ENCODE results near the gene APCDD1. TPM values are rescaled to one million over a fixed set of nuclear protein-coding genes. Genes with fewer than 3 reads are reported as not detected.
A peak's percentile ranks its signal among the peaks of the same experiment; 100 is the strongest.

The APCDD1 gene
- total and polyA plus RNA-seq, 4 donors = 0.51 to 2.8 (median 1.5) TPM

DNA sequence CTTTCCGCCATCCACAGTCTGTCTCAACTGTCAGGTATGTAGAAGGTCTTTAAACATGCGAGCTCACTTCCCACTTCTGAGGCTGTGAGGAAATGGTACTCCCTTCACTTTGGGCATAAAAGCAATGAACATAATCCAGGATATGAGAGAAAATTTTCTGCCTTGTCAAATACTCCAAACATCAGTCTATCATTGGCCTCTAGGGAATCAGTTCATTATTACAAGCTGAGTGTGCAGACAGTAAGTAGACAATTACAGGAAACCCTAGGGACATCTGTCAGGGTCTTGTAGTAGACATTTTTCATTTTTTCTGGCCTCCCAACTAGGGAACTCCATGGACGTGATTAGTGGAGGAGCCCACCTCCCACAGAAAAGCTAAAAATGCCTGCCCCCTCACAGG lies 13.6 kb upstream of the APCDD1 start:
- TF ChIP-seq HNF4A (conservative IDR thresholded peaks at IDR 0.05) (no peak), YY1 (IDR thresholded peaks at IDR 0.05) (no peak), RAD21 (IDR thresholded peaks at IDR 0.05) (no peak)
- no peak overlapping the region for H3K4me3 ChIP-seq (ENCODE audit: low read depth in 1 of 3, low read length in 3 of 3)
- no peak overlapping the region for H3K27ac ChIP-seq (ENCODE audit: low read depth in 1 of 2, low read length in 2 of 2)
- H3K9ac ChIP-seq (ENCODE audit: low read depth in 1 of 2, low read length in 2 of 2) = no peak overlapping the region
- H3K9me3 ChIP-seq (ENCODE audit: control insufficient read depth in 4 of 4, low read length in 3 of 4) = no peaks in the 10 kb centered on the region
- H3K27me3 ChIP-seq (ENCODE audit: control insufficient read depth in 4 of 4, insufficient read depth in 4 of 4, low read length in 3 of 4) = peaks cover 0 to 2% (median 0%) of the 10 kb centered on the region in 4 donors
- H3K4me1 ChIP-seq (ENCODE audit: control insufficient read depth in 4 of 4, insufficient read depth in 4 of 4, low read length in 3 of 4) = no peaks in the 10 kb centered on the region
- DNase-seq (ENCODE audit: low spot score) = no peak
- no peaks in the 10 kb centered on the region for H3K36me3 ChIP-seq (ENCODE audit: control insufficient read depth in 4 of 4, insufficient read depth in 3 of 4, low read depth in 1 of 4, low read length in 3 of 4)
- WGBS = 84% methylated on average over 3 of the region's 3 CpGs

DNA sequence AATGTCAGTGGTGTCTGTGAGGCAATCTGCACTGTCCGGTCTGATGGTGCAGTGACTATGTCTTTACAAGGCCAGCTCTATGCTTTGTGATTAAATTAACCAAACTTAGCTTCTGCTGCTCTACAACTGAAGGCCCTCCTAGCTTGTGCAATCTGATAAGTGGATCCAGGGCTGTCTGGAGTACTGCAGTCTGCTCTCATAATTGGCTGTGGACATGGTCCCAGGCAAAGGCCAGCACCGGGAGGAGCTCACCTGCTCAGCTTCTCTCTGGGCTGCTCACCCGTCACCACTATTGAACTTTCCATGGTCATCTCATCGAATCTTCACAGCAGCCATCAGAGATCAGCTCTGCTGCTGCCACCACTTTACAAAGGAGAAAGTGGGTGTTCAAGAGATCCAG lies 13.0 kb upstream of the APCDD1 start:
- Histone ChIP-seq H3K9me3 (ENCODE audit: control insufficient read depth in 4 of 4, low read length in 3 of 4) (no peaks in the 10 kb centered on the region), H3K4me1 (ENCODE audit: control insufficient read depth in 4 of 4, insufficient read depth in 4 of 4, low read length in 3 of 4) (no peaks in the 10 kb centered on the region), H3K36me3 (ENCODE audit: control insufficient read depth in 4 of 4, insufficient read depth in 3 of 4, low read depth in 1 of 4, low read length in 3 of 4) (no peaks in the 10 kb centered on the region), H3K27me3 (ENCODE audit: control insufficient read depth in 4 of 4, insufficient read depth in 4 of 4, low read length in 3 of 4) (peaks cover 0 to 5% (median under 1%) of the 10 kb centered on the region in 4 donors), H3K27ac (ENCODE audit: low read depth in 1 of 2, low read length in 2 of 2) (no peak overlapping the region), H3K4me3 (ENCODE audit: low read depth in 1 of 3, low read length in 3 of 3) (no peak overlapping the region), H3K9ac (ENCODE audit: low read depth in 1 of 2, low read length in 2 of 2) (no peak overlapping the region)
- 89% methylated on average over 4 of the region's 4 CpGs for WGBS
- TF ChIP-seq, protein P1, sequence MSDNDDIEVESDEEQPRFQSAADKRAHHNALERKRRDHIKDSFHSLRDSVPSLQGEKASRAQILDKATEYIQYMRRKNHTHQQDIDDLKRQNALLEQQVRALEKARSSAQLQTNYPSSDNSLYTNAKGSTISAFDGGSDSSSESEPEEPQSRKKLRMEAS (IDR thresholded peaks at IDR 0.05) = no peak
- TF ChIP-seq, protein P2, sequence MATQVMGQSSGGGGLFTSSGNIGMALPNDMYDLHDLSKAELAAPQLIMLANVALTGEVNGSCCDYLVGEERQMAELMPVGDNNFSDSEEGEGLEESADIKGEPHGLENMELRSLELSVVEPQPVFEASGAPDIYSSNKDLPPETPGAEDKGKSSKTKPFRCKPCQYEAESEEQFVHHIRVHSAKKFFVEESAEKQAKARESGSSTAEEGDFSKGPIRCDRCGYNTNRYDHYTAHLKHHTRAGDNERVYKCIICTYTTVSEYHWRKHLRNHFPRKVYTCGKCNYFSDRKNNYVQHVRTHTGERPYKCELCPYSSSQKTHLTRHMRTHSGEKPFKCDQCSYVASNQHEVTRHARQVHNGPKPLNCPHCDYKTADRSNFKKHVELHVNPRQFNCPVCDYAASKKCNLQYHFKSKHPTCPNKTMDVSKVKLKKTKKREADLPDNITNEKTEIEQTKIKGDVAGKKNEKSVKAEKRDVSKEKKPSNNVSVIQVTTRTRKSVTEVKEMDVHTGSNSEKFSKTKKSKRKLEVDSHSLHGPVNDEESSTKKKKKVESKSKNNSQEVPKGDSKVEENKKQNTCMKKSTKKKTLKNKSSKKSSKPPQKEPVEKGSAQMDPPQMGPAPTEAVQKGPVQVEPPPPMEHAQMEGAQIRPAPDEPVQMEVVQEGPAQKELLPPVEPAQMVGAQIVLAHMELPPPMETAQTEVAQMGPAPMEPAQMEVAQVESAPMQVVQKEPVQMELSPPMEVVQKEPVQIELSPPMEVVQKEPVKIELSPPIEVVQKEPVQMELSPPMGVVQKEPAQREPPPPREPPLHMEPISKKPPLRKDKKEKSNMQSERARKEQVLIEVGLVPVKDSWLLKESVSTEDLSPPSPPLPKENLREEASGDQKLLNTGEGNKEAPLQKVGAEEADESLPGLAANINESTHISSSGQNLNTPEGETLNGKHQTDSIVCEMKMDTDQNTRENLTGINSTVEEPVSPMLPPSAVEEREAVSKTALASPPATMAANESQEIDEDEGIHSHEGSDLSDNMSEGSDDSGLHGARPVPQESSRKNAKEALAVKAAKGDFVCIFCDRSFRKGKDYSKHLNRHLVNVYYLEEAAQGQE (IDR thresholded peaks at IDR 0.05) = no peak
- no peak for TF ChIP-seq YY1 (IDR thresholded peaks at IDR 0.05)
- DNase-seq (ENCODE audit: low spot score) = no peak

DNA sequence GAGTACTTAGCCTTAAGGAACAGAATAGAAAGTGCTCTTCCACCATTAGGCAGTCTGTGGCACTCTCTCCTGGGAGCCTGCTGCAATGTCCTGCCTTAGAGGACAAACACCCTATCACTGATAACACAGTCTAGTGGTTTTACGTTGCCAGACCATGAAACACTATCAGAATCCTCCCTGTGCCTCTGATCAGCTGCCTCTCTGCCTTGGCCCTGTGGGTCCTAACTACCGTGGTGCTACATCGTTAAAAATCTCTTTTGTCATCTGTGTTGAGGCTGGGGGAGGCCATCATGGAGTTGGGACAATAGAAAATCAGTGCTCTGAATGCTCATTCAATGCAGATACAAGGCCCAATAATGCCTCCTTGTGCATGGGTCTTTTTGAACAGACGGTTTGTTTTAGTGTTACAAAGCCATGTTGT lies 11.9 kb upstream of the APCDD1 start:
- peak; percentile 40 to 44 for TF ChIP-seq RAD21 (IDR thresholded peaks at IDR 0.05)
- no peak for TF ChIP-seq JUND (IDR thresholded peaks at IDR 0.05)
- WGBS = 78% methylated on average over 4 of the region's 4 CpGs
- Histone ChIP-seq H3K27ac (ENCODE audit: low read depth in 1 of 2, low read length in 2 of 2) (no peak overlapping the region), H3K4me3 (ENCODE audit: low read depth in 1 of 3, low read length in 3 of 3) (no peak overlapping the region), H3K9me3 (ENCODE audit: control insufficient read depth in 4 of 4, low read length in 3 of 4) (no peaks in the 10 kb centered on the region), H3K27me3 (ENCODE audit: control insufficient read depth in 4 of 4, insufficient read depth in 4 of 4, low read length in 3 of 4) (peaks cover 0 to 8% (median under 1%) of the 10 kb centered on the region in 4 donors), H3K36me3 (ENCODE audit: control insufficient read depth in 4 of 4, insufficient read depth in 3 of 4, low read depth in 1 of 4, low read length in 3 of 4) (no peaks in the 10 kb centered on the region), H3K4me1 (ENCODE audit: control insufficient read depth in 4 of 4, insufficient read depth in 4 of 4, low read length in 3 of 4) (no peaks in the 10 kb centered on the region), H3K9ac (ENCODE audit: low read depth in 1 of 2, low read length in 2 of 2) (no peak overlapping the region)
- no peak for DNase-seq (ENCODE audit: low spot score)

DNA sequence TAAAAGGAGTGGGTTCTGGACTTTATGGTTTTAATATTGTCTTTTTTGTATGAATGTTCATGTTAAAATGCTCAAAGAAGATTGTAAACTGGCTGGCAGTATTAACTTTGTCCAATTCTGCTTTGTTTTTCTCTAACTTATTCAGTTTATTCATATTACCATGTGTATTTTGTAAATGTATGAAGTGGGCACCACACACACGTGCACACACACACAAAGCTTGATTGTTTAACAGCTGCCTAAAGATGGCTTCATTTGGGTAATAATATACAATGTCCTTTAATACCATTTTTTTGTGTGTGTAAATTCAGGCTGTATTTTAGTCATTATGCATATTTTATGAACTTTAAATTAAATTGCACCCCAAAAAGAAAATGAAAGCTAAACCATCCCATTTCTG lies 11.4 kb upstream of the APCDD1 start:
- no peak for DNase-seq (ENCODE audit: low spot score)
- Histone ChIP-seq H3K9me3 (ENCODE audit: control insufficient read depth in 4 of 4, low read length in 3 of 4) (no peaks in the 10 kb centered on the region), H3K36me3 (ENCODE audit: control insufficient read depth in 4 of 4, insufficient read depth in 3 of 4, low read depth in 1 of 4, low read length in 3 of 4) (no peaks in the 10 kb centered on the region), H3K27me3 (ENCODE audit: control insufficient read depth in 4 of 4, insufficient read depth in 4 of 4, low read length in 3 of 4) (peaks cover 0 to 8% (median under 1%) of the 10 kb centered on the region in 4 donors), H3K4me3 (ENCODE audit: low read depth in 1 of 3, low read length in 3 of 3) (no peak overlapping the region), H3K9ac (ENCODE audit: low read depth in 1 of 2, low read length in 2 of 2) (no peak overlapping the region), H3K27ac (ENCODE audit: low read depth in 1 of 2, low read length in 2 of 2) (no peak overlapping the region), H3K4me1 (ENCODE audit: control insufficient read depth in 4 of 4, insufficient read depth in 4 of 4, low read length in 3 of 4) (no peaks in the 10 kb centered on the region)
- WGBS = 89% methylated on average over 1 of the region's 1 CpG
- no peak for TF ChIP-seq HNF4A (conservative IDR thresholded peaks at IDR 0.05)
- TF ChIP-seq RXRA (IDR thresholded peaks at IDR 0.05) = no peak
- TF ChIP-seq, protein P3, sequence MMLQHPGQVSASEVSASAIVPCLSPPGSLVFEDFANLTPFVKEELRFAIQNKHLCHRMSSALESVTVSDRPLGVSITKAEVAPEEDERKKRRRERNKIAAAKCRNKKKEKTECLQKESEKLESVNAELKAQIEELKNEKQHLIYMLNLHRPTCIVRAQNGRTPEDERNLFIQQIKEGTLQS (IDR thresholded peaks at IDR 0.05) = no peak
- no peak for TF ChIP-seq SP1 (IDR thresholded peaks at IDR 0.05)
- TF ChIP-seq, protein P2 (IDR thresholded peaks at IDR 0.05) = no peak
- TF ChIP-seq, protein P4, sequence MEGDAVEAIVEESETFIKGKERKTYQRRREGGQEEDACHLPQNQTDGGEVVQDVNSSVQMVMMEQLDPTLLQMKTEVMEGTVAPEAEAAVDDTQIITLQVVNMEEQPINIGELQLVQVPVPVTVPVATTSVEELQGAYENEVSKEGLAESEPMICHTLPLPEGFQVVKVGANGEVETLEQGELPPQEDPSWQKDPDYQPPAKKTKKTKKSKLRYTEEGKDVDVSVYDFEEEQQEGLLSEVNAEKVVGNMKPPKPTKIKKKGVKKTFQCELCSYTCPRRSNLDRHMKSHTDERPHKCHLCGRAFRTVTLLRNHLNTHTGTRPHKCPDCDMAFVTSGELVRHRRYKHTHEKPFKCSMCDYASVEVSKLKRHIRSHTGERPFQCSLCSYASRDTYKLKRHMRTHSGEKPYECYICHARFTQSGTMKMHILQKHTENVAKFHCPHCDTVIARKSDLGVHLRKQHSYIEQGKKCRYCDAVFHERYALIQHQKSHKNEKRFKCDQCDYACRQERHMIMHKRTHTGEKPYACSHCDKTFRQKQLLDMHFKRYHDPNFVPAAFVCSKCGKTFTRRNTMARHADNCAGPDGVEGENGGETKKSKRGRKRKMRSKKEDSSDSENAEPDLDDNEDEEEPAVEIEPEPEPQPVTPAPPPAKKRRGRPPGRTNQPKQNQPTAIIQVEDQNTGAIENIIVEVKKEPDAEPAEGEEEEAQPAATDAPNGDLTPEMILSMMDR (IDR thresholded peaks at IDR 0.05; ENCODE audit: low read depth, low read length, missing input control) = no peak
- no peak for TF ChIP-seq FOXA1 (IDR thresholded peaks at IDR 0.05)
- TF ChIP-seq JUND (IDR thresholded peaks at IDR 0.05) = no peak
- no peak for TF ChIP-seq EGR1 (IDR thresholded peaks at IDR 0.05; ENCODE audit: low read depth in 2 of 2)
- TF ChIP-seq RAD21 (IDR thresholded peaks at IDR 0.05) = no peak

Measured in liver (tissue), 9 donors.